GM12874 (cell line): Measurements from ENCODE around the gene APOBEC2.

Experiments
- TF ChIP-seq, protein P1 (sequence below): IDR thresholded peaks from 2 replicates; pipeline ENCODE4 v1.5.1; 2011; ENCODE audit warnings: low read depth, mild to moderate bottlenecking, control low read depth, low read length, moderate library complexity; ENCODE audit not compliant: insufficient read depth

APOBEC2 gene

DNA sequence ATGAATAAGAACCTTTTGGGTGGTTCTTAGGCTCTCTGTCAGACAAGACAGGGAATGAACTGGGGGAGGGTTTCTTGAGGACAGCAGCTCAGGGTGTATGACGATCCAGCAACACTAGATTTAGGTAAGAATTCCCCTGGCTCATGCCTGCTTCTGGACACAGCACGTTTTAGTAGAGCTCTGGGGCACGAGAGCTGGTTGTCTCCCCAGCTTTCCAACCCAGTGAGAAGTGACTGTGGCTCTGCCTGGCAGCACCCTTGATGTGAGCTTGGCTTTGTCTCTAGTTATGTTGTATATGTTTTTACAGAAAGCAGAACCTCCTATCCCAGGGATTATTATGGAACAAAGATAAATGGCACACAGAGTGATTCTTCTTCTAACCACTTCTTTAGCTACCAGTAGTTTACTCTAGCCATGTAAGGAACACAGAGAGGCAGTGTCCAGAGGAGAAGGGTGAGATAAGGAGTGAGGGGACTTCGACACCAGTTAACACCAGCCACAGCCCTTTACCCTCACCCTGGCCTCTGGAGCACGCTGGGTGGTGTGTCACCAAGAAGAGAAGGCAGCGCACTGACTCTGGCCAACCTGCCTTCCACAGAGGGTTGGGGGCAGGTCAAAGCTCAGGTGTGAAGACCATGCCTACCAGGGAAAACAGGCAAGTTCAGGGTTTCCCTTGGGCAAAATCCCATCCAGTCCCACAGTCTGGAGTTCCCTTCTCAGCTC, 3.9 kb downstream of the APOBEC2 start:
- TF ChIP-seq, protein P1, sequence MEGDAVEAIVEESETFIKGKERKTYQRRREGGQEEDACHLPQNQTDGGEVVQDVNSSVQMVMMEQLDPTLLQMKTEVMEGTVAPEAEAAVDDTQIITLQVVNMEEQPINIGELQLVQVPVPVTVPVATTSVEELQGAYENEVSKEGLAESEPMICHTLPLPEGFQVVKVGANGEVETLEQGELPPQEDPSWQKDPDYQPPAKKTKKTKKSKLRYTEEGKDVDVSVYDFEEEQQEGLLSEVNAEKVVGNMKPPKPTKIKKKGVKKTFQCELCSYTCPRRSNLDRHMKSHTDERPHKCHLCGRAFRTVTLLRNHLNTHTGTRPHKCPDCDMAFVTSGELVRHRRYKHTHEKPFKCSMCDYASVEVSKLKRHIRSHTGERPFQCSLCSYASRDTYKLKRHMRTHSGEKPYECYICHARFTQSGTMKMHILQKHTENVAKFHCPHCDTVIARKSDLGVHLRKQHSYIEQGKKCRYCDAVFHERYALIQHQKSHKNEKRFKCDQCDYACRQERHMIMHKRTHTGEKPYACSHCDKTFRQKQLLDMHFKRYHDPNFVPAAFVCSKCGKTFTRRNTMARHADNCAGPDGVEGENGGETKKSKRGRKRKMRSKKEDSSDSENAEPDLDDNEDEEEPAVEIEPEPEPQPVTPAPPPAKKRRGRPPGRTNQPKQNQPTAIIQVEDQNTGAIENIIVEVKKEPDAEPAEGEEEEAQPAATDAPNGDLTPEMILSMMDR, result no peak

GRCh38 chr6:41058783-41059181, 5.8 kb downstream of the APOBEC2 start:
- TF ChIP-seq, protein P1, result no peak

GRCh38 chr6:41059556-41059955, 6.6 kb downstream of the APOBEC2 start:
- TF ChIP-seq, protein P1, result no peak

DNA sequence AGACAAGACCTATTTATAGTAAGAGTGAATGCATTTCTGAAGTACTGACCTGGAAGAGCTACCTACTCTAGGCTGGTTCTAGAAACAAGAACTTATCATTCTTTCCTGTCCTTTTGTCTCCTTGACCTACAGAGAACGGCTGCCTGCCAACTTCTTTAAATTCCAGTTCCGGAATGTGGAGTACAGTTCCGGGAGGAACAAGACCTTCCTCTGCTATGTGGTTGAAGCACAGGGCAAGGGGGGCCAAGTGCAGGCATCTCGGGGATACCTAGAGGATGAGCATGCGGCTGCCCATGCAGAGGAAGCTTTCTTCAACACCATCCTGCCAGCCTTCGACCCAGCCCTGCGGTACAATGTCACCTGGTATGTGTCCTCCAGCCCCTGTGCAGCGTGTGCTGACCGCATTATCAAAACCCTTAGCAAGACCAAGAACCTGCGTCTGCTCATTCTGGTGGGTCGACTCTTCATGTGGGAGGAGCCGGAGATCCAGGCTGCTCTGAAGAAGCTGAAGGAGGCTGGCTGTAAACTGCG, 8.3 kb downstream of the APOBEC2 start:
- TF ChIP-seq, protein P1, result no peak

DNA sequence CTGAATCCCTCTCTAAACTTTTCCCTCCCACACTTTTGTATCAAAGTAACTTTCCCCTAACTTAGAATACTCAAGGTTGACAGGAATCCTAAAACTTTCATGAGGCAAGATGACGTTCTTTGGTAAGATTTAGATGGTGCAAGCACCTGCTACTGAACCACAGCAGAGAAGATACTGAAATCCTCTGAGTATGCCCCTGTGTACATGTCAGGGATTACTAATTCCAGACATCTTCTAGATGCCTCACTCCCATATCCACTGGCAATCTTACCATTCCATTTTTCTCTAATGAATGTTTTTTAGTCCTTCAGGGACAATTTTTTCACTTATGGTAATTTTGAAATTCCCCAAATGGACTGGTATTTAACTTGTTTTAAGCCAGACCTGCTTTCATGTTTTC, 9.1 kb downstream of the APOBEC2 start:
- TF ChIP-seq, protein P1, result no peak

DNA sequence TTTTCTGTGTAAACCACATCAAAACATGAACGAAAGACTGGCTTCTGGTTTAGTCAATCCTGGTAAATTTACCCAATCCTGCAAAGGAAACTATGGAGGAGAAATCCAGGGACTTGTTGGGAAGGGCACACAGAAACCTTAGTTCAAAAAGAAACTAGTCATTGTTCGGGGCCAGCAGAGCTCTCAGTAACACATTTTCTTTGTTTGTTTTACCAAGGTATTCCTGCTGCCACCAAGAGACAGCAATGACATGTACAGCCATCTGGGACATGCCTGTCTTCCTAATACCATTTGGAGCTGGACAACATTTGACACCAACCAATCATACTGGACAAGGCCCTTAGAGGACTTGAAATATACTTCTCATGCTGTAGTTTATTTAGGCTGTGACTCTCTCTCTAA, 10.9 kb downstream of the APOBEC2 start:
- TF ChIP-seq, protein P1, result no peak

GRCh38 chr6:41064841-41065240, 11.8 kb downstream of the APOBEC2 start:
- TF ChIP-seq, protein P1, result no peak
